ENCODE results near the gene TMED5. TPM values are rescaled to one million over a fixed set of nuclear protein-coding genes. Genes with fewer than 3 reads are reported as not detected.

Gene TMED5
- total RNA-seq = 100 to 1,000 TPM in 2 of 9 donors, 10 to 100 TPM in 7; 31.8 to 172 (median 86.0) TPM
- 100 to 1,000 TPM in 1 of 3 donors, 1 to 10 TPM in 2; 8.5 to 181 (median 8.8) TPM for polyA plus RNA-seq
- long read RNA-seq, donor 1, full-length matches to known transcripts = 45 of 45 reads
- long read RNA-seq, donor 1, partial matches to known transcripts = 0 of 45 reads
- long read RNA-seq, donor 1, other reads (novel, unspliced or antisense) = 0 of 45 reads
- long read RNA-seq, donor 2, full-length matches to known transcripts = 30 of 30 reads
- long read RNA-seq, donor 2, partial matches to known transcripts = 0 of 30 reads
- long read RNA-seq, donor 2, other reads (novel, unspliced or antisense) = 0 of 30 reads
- long read RNA-seq, donor 3, full-length matches to known transcripts = 39 of 39 reads
- long read RNA-seq, donor 3, partial matches to known transcripts = 0 of 39 reads
- long read RNA-seq, donor 3, other reads (novel, unspliced or antisense) = 0 of 39 reads
- long read RNA-seq, donor 4, full-length matches to known transcripts = 30 of 34 reads
- long read RNA-seq, donor 4, partial matches to known transcripts = 3 of 34 reads
- long read RNA-seq, donor 4, other reads (novel, unspliced or antisense) = 1 of 34 reads
- long read RNA-seq, donor 5, full-length matches to known transcripts = 180 of 195 reads
- long read RNA-seq, donor 5, partial matches to known transcripts = 10 of 195 reads
- long read RNA-seq, donor 5, other reads (novel, unspliced or antisense) = 5 of 195 reads
- long read RNA-seq, donor 6, full-length matches to known transcripts = 15 of 19 reads
- long read RNA-seq, donor 6, partial matches to known transcripts = 1 of 19 reads
- long read RNA-seq, donor 6, other reads (novel, unspliced or antisense) = 3 of 19 reads
- long read RNA-seq, donor 7, full-length matches to known transcripts = 27 of 27 reads
- long read RNA-seq, donor 7, partial matches to known transcripts = 0 of 27 reads
- long read RNA-seq, donor 7, other reads (novel, unspliced or antisense) = 0 of 27 reads
- long read RNA-seq, donor 8, full-length matches to known transcripts = 53 of 53 reads
- long read RNA-seq, donor 8, partial matches to known transcripts = 0 of 53 reads
- long read RNA-seq, donor 8, other reads (novel, unspliced or antisense) = 0 of 53 reads
- long read RNA-seq, donor 9, full-length matches to known transcripts = 30 of 30 reads
- long read RNA-seq, donor 9, partial matches to known transcripts = 0 of 30 reads
- long read RNA-seq, donor 9, other reads (novel, unspliced or antisense) = 0 of 30 reads
- long read RNA-seq, donor 10, full-length matches to known transcripts = 17 of 17 reads
- long read RNA-seq, donor 10, partial matches to known transcripts = 0 of 17 reads
- long read RNA-seq, donor 10, other reads (novel, unspliced or antisense) = 0 of 17 reads

DNA sequence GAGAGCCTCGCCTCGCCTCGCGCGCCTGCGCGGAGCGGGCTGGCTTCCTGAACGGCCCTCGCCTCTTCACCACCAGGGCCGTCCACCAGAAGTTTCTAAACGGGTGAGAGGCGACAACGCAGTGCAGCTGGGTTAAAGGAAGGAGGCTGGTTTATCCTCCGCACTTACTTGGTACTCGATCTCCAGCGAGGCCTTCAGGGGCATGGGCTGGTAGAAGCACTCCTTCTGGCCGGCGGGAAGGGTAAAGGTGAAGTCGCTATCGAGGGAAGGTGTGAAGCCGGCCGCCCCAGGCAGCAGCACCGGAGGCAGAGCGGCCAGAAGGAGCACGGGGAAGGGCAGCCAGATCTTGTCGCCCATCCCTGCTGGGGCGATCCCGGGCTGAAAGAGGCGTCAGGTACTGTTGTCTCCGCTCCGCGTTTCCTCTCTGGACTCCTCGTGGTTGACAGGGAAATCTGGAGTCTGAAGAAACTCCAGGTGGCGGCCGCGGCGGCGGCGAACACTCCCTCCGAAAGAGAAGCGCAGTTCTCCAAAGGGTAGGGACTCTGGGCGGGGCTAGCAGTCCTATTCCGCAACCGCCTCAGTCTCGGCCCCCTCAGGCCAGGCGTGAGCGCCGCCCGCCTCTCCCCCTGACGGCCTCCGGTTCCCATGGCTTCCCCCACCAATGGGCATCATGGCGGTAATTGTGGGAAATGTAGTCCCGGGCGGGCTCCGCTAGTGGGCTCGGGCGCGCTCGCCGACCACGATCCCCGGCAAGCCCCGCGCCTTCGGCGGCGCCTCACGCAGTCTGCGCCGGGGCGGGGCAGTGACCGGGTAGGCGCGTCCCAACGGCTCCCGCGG lies at the start of gene TMED5:
Gene TMED5, minus strand, starts transcription at position 528 of the 837 bp plus-strand sequence. Its CDS starts 171 bp downstream, at position 357.
- Histone ChIP-seq H3K9me3 (replicated peaks in 1 of 3) (no peaks in the 10 kb centered on the region), H3K4me1 (replicated peaks in 1 of 2) (peaks cover 13 to 22% of the 10 kb centered on the region in 2 donors), H3K36me3 (replicated peaks in 1 of 2) (no peaks in the 10 kb centered on the region), H3K4me3 (peak within 1 kb of the TSS; percentile 74 to 92 (median 84)), H3K27ac (peak within 1 kb of the TSS; percentile 95 to 99 (median 99)), H3K27me3 (no peaks in the 10 kb centered on the region)
- TF ChIP-seq CTCF (IDR thresholded peaks at IDR 0.05) = peak in 5 of 6 experiments; percentile 6 to 68 (median 48)
- TF ChIP-seq POLR2A (IDR thresholded peaks at IDR 0.05) = peak; percentile 95 to 98
- intact Hi-C loops (cut with DNase I) = loop anchor here in 1 of 2 donors (5.0 kb wide), 1 partner anchor 103 kb away; the partner anchor contains the start of gene MTF2
- peak; percentile 98 to 99 (median 99) for DNase-seq
- 0 to 1% (median 0%) methylated on average over 5 to 78 of the region's 78 CpGs for WGBS, 4 donors

DNA sequence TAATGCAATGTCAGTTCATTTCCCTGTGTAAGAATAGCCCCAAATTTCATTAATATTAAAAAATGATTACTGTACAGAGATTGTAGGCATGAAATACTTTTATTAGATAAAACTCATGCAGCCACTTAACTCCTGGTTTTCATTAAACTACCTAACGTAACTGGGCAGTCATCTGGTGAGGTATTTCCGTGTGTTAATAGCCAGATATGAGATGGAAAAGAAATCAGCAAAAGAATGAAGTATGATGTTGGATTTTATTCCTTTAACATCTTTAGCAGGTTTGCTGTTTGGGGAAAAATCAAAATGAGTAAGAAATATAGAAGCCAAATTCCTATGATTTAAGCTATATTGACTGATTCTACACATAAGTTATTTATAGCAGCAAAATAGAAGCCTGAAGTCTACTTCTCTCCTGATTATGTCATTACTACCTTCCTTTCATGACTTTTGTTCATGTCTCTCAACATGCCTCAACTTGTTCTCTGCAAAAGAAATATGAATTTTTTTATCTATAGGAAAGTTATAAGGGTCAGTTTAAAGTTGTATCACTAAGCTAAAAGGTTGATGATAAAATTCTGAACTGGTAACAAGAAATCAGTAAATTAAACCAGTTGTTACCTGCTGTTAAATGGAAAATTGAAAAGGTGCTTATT lies 42.9 kb upstream of the TMED5 start:
- WGBS, 4 donors = 91 to 99% (median 92%) methylated on average over 2 of the region's 2 CpGs
- intact Hi-C loops (cut with DNase I) = no loop called here

More for the DNA sequence above, 42.9 kb upstream of the TMED5 start:
- Histone ChIP-seq H3K4me3 (no peak overlapping the region), H3K36me3 (replicated peaks in 1 of 2) (no peaks in the 10 kb centered on the region), H3K4me1 (replicated peaks in 1 of 2) (no peaks in the 10 kb centered on the region), H3K9me3 (replicated peaks in 1 of 3) (no peaks in the 10 kb centered on the region), H3K27ac (no peak overlapping the region), H3K27me3 (no peaks in the 10 kb centered on the region)
- no peak for DNase-seq
- TF ChIP-seq POLR2A (IDR thresholded peaks at IDR 0.05) = no peak
- TF ChIP-seq CTCF (IDR thresholded peaks at IDR 0.05) = no peak
